H1 (cell line): ENCODE measurements around the gene NUP210L. TPM values are rescaled to one million over a fixed set of nuclear protein-coding genes. Genes with fewer than 3 reads are reported as not detected.

Experiments used
- CTCF ChIA-PET: fragments of 300-600 bp; sonication (Branson Sonifier 250); formaldehyde crosslinking; loops from one replicate; lab custom pipeline; 2021; ENCODE audit not compliant: partially characterized antibody; lab: Charles Lee
- POLR2A ChIA-PET: fragments of 300-600 bp; sonication (Branson Sonifier 250); formaldehyde crosslinking; loops from one replicate; lab custom pipeline; 2021; ENCODE audit warnings: inconsistent platforms; ENCODE audit not compliant: partially characterized antibody; lab: Charles Lee
- DNase-seq, 2 experiments: peaks; one replicate each; pipeline versions ENCODE4 v3.0.0 to v3.0.0-alpha.2; 2010 to 2022; ENCODE audit warnings: low spot score in 2 of 2, low read depth in 1 of 2, mixed read lengths in 1 of 2
- FAIRE-seq: peaks from 2 replicates; lab custom pipeline; 2011; peaks lifted over from hg19 to GRCh38; lab: Jason Lieb, UNC
- H2AFZ ChIP-seq: 2 replicates; pipeline ENCODE4 v1.8.1; 2012; ENCODE audit warnings: low read length, inconsistent platforms
- H2AK5ac ChIP-seq: 2 replicates; pipeline ENCODE4 v1.6.1; 2013; ENCODE audit warnings: low read depth, low read length
- H2BK120ac ChIP-seq: replicated peaks from 2 replicates; pipeline ENCODE3; 2013; ENCODE audit warnings: low read depth, low read length, inconsistent platforms
- H2BK12ac ChIP-seq: 2 replicates; pipeline ENCODE4 v1.6.1; 2013; ENCODE audit warnings: low read depth, low read length
- H2BK15ac ChIP-seq: 2 replicates; pipeline ENCODE4 v1.6.1; 2013; ENCODE audit warnings: low read length
- H2BK20ac ChIP-seq: 2 replicates; pipeline ENCODE4 v1.6.1; 2013; ENCODE audit warnings: low read length
- H2BK5ac ChIP-seq: 2 replicates; pipeline ENCODE4 v1.6.1; 2013; ENCODE audit warnings: low read depth, low read length
- H3K14ac ChIP-seq: 2 replicates; pipeline ENCODE4 v1.6.1; 2013; ENCODE audit warnings: inconsistent platforms; ENCODE audit not compliant: insufficient read length
- H3K18ac ChIP-seq: 2 replicates; pipeline ENCODE4 v1.6.1; 2013; ENCODE audit warnings: low read length; ENCODE audit errors: extremely low read depth
- H3K23ac ChIP-seq: 2 replicates; pipeline ENCODE4 v1.6.1; 2013; ENCODE audit warnings: inconsistent platforms; ENCODE audit not compliant: insufficient read length
- H3K23me2 ChIP-seq: 2 replicates; pipeline ENCODE4 v1.6.1; 2013; ENCODE audit warnings: low read depth, low read length
- H3K27ac ChIP-seq: 2 replicates; pipeline ENCODE4 v1.6.1; 2011; ENCODE audit warnings: low read depth, low read length, inconsistent platforms
- H3K27me3 ChIP-seq, 4 experiments: replicated peaks in 1 of 4; 1 replicate in 1 of 4; 2 replicates in 3 of 4; pipeline versions ENCODE4 v1.6.1 to v1.8.1; 2011 to 2013; ENCODE audit warnings: low read length in 3 of 4, mild to moderate bottlenecking in 3 of 4, inconsistent platforms in 2 of 4, mixed read lengths in 2 of 4, moderate library complexity in 1 of 4; ENCODE audit not compliant: control insufficient read depth in 3 of 4, insufficient read depth in 3 of 4; ENCODE audit errors: extremely low read depth in 1 of 4
- H3K36me3 ChIP-seq, 4 experiments: 2 replicates each; pipeline versions ENCODE4 v1.6.1 to v1.8.1; 2011 to 2013; ENCODE audit warnings: mild to moderate bottlenecking in 4 of 4, low read length in 3 of 4, moderate library complexity in 2 of 4, control low read depth in 1 of 4, inconsistent platforms in 1 of 4; ENCODE audit not compliant: insufficient read depth in 4 of 4, control insufficient read depth in 2 of 4
- H3K4ac ChIP-seq: replicated peaks from 2 replicates; pipeline ENCODE3; 2013; ENCODE audit warnings: low read length, low read depth, mixed read lengths, inconsistent platforms; ENCODE audit not compliant: insufficient read length
- H3K4me1 ChIP-seq, 4 experiments: replicated peaks in 1 of 4; 1 replicate in 1 of 4; 2 replicates in 3 of 4; pipeline versions ENCODE4 v1.6.1 to v1.8.1; 2011 to 2013; ENCODE audit warnings: low read length in 3 of 4, inconsistent platforms in 2 of 4, mixed read lengths in 1 of 4; ENCODE audit not compliant: insufficient read depth in 4 of 4, control insufficient read depth in 3 of 4
- H3K4me2 ChIP-seq, 2 experiments: 2 replicates each; pipeline versions ENCODE4 v1.6.1 to v1.8.1; 2011 to 2013; ENCODE audit warnings: low read depth in 2 of 2, low read length in 2 of 2, control low read depth in 1 of 2, inconsistent platforms in 1 of 2, mild to moderate bottlenecking in 1 of 2; ENCODE audit not compliant: insufficient read depth in 1 of 2
- H3K4me3 ChIP-seq, 4 experiments: fragments of 200-600, 300-600 bp in 1 of 4; sonication (generic), shearing (Covaris generic), sonication (Bioruptor Twin) in 1 of 4; 2 replicates each; pipeline versions ENCODE4 v1.5.1 to v1.8.1; 2011 to 2016; ENCODE audit warnings: low read length in 4 of 4, low read depth in 3 of 4, control low read depth in 2 of 4, inconsistent platforms in 2 of 4, mild to moderate bottlenecking in 2 of 4, mixed read lengths in 1 of 4, moderate library complexity in 1 of 4; ENCODE audit not compliant: insufficient read depth in 2 of 4; ENCODE audit errors: extremely low read depth in 1 of 4
- H3K56ac ChIP-seq: replicated peaks from 2 replicates; pipeline ENCODE3; 2013; ENCODE audit warnings: low read depth, mild to moderate bottlenecking, mixed read lengths, low read length, inconsistent platforms; ENCODE audit not compliant: insufficient read length
- H3K79me1 ChIP-seq: 2 replicates; pipeline ENCODE4 v1.6.1; 2013; ENCODE audit warnings: low read depth, low read length, control low read depth
- H3K79me2 ChIP-seq, 2 experiments: 2 replicates each; pipeline versions ENCODE4 v1.6.1 to v1.8.1; 2012 to 2013; ENCODE audit warnings: low read length in 2 of 2, mild to moderate bottlenecking in 2 of 2, inconsistent platforms in 1 of 2; ENCODE audit not compliant: insufficient read depth in 2 of 2, control insufficient read depth in 1 of 2
- H3K9ac ChIP-seq, 4 experiments: replicated peaks in 1 of 4; 1 replicate in 1 of 4; 2 replicates in 3 of 4; pipeline versions ENCODE4 v1.6.1 to v1.8.1; 2011 to 2013; ENCODE audit warnings: low read depth in 3 of 4, low read length in 3 of 4, control low read depth in 2 of 4, mild to moderate bottlenecking in 2 of 4, moderate library complexity in 2 of 4, inconsistent platforms in 1 of 4; ENCODE audit errors: extremely low read depth in 1 of 4
- H3K9me3 ChIP-seq, 2 experiments: 2 replicates each; pipeline versions ENCODE4 v1.6.1 to v1.8.1; 2012 to 2013; ENCODE audit warnings: mild to moderate bottlenecking in 2 of 2, moderate library complexity in 2 of 2, control low read depth in 1 of 2, inconsistent platforms in 1 of 2, low read depth in 1 of 2, low read length in 1 of 2, mixed read lengths in 1 of 2; ENCODE audit not compliant: insufficient read depth in 2 of 2
- H4K20me1 ChIP-seq, 2 experiments: replicated peaks in 1 of 2; 2 replicates each; pipeline versions ENCODE3 to v1.8.1; 2011 to 2013; ENCODE audit warnings: inconsistent platforms in 2 of 2, low read length in 2 of 2, mild to moderate bottlenecking in 1 of 2; ENCODE audit not compliant: insufficient read depth in 2 of 2, control insufficient read depth in 1 of 2
- H4K5ac ChIP-seq: 2 replicates; pipeline ENCODE4 v1.6.1; 2013; ENCODE audit warnings: low read length, low read depth, mixed read lengths, inconsistent platforms; ENCODE audit not compliant: insufficient read length
- H4K8ac ChIP-seq: 2 replicates; pipeline ENCODE4 v1.8.0; 2013; ENCODE audit warnings: mild to moderate bottlenecking, moderate library complexity, low read length, inconsistent platforms; ENCODE audit not compliant: insufficient read depth; ENCODE audit errors: extremely low read depth
- H4K91ac ChIP-seq: replicated peaks from 2 replicates; pipeline ENCODE3; 2013; ENCODE audit warnings: low read length, mixed read lengths, inconsistent platforms; ENCODE audit not compliant: insufficient read length
- CEBPB ChIP-seq: IDR thresholded peaks from 2 replicates; pipeline ENCODE4 v1.6.1; 2012; ENCODE audit warnings: low read depth, low read length
- POLR2A ChIP-seq, 2 experiments: IDR thresholded peaks; 1 replicate in 1 of 2; 2 replicates in 1 of 2; pipeline ENCODE4 v1.6.1; 2011; ENCODE audit warnings: low read depth in 2 of 2, low read length in 2 of 2, mild to moderate bottlenecking in 2 of 2; ENCODE audit errors: control extremely low read depth in 1 of 2
- SIX5 ChIP-seq: IDR thresholded peaks from 2 replicates; pipeline ENCODE4 v1.6.1; 2011; ENCODE audit warnings: mild to moderate bottlenecking, low read depth, low read length
- SP1 ChIP-seq: IDR thresholded peaks from 2 replicates; pipeline ENCODE4 v1.6.1; 2011; ENCODE audit warnings: low read depth, low read length
- WGBS, 2 experiments: shearing (Covaris generic) in 1 of 2; methylation state at CpG; one replicate each; pipeline versions ENCODE4 v1.1.6 to v1.1.7; 2013 to 2015; ENCODE audit warnings: low lambda C conversion rate in 2 of 2, mixed read lengths in 2 of 2, inconsistent platforms in 1 of 2, low coverage in 1 of 2, missing lambda C conversion rate in 1 of 2; ENCODE audit not compliant: insufficient replicate concordance in 2 of 2, insufficient coverage in 1 of 2, insufficient read length in 1 of 2; ENCODE audit errors: extremely low coverage in 1 of 2, missing lambda C conversion rate in 1 of 2; 5-methylcytosine and 5-hydroxymethylcytosine counted together
- polyA plus RNA-seq, 7 experiments: library from polyadenylated mRNA; depleted of rRNA in 3 of 7; stranded (reverse) in 5 of 7; unstranded in 2 of 7; fragments of >200 nt in 5 of 7; fragments of 200-250 nt in 2 of 7; gene quantifications; 1 replicate in 5 of 7; 2 replicates in 1 of 7; 4 replicates in 1 of 7; pipeline versions ENCODE4 v1.2.1 to v1.2.3, GENCODE V29; 2011 to 2013; ENCODE audit warnings: missing spikeins in 2 of 7, mixed read lengths in 2 of 7
- total RNA-seq: library from RNA; stranded (reverse); fragmentation: NEBNext Ultra II Directional; extraction: Animal tissue kit (Norgen Biotek cat#: 25700); gene quantifications from 2 replicates; pipeline ENCODE4 v1.2.1, GENCODE V29; 2021

Gene NUP210L
- total and polyA plus RNA-seq, 2 of the 8 experiments (the other 6 are each of a cell fraction or from before 2014, with no cell fraction given) = not detected

- H3K9ac ChIP-seq = peak overlapping the region in 1 of 4 experiments; percentile 27; a peak in 2 of 7 replicates
- DNase-seq (no peak), FAIRE-seq (no peak)
- peak overlapping the region in 3 of 4 experiments; percentile 1 to 49 (median 6); a peak in 4 of 8 replicates for H3K4me3 ChIP-seq
- H3K23me2 ChIP-seq = peaks cover 5% of the 10 kb centered on the region; the same call in 1 of the 2 replicates
- no peak overlapping the region for H2AK5ac ChIP-seq
- H4K20me1 ChIP-seq = peaks cover 0 to 4% of the 10 kb centered on the region in 2 experiments
- H3K27me3 ChIP-seq = no peaks in the 10 kb centered on the region
- H4K5ac ChIP-seq = peak overlapping the region; percentile 52
- ChIA-PET CTCF (interaction anchor here (1.0 to 1.4 kb wide), 5 partner anchors 9 to 139 kb away, joined by 3 to 6 read pairs (median 4); partner anchors contain the start of gene HAX1), POLR2A (interaction anchor here (0.8 to 1.6 kb wide), 4 partner anchors 11 to 35 kb away, joined by 3 to 9 read pairs (median 4); partner anchors contain the start of gene UBAP2L)
- H3K4me2 ChIP-seq = peak overlapping the region; percentile 44 to 62
- H4K8ac ChIP-seq = no peak overlapping the region
- H2BK15ac ChIP-seq = no peak overlapping the region
- peaks cover 6 to 10% of the 10 kb centered on the region in 2 experiments for H3K79me2 ChIP-seq
- H3K4me1 ChIP-seq = peaks cover 5 to 17% (median 12%) of the 10 kb centered on the region in 4 experiments; a peak in 5 of 7 replicates
- H2BK120ac ChIP-seq = peak overlapping the region; percentile 63
- H4K91ac ChIP-seq = peak overlapping the region; percentile 62
- no peak overlapping the region for H3K23ac ChIP-seq
- H2BK5ac ChIP-seq = peak overlapping the region; percentile 28; the same call in 1 of the 2 replicates
- no peaks in the 10 kb centered on the region for H3K9me3 ChIP-seq
- H3K4ac ChIP-seq = no peak overlapping the region
- H3K79me1 ChIP-seq = peaks cover 4% of the 10 kb centered on the region; the same call in 1 of the 2 replicates
- H3K36me3 ChIP-seq = no peaks in the 10 kb centered on the region
- no peak overlapping the region for H2AFZ ChIP-seq
- H3K18ac ChIP-seq = peak overlapping the region; percentile 27; the same call in 1 of the 2 replicates
- peak; percentile 37; the same call in 1 of the 2 replicates for TF ChIP-seq CEBPB
- 0 out of 2 replicates have a peak, but pooled peaks have one; percentile 26 for TF ChIP-seq SP1
- TF ChIP-seq POLR2A (IDR thresholded peaks at IDR 0.05; ENCODE audit: control extremely low read depth in 1 of 2, low read depth in 2 of 2, low read length in 2 of 2) = peak in 1 of 2 experiments; percentile 53; a peak in 1 of 3 replicates
- TF ChIP-seq SIX5 = no peak
- peak overlapping the region; percentile 75 for H3K27ac ChIP-seq
- WGBS, 2 experiments = 15% methylated on average over 2 of the region's 2 CpGs; no CpG with 5 or more reads in 1 of the 2 experiments
- no peak overlapping the region for H2BK12ac ChIP-seq
- H2BK20ac ChIP-seq = peak overlapping the region; percentile 82
- H3K14ac ChIP-seq = no peak overlapping the region
- H3K56ac ChIP-seq = peak overlapping the region; percentile 65
Observed at GRCh38 chr1:154186852-154187501, 32.1 kb upstream of the NUP210L start.
